ENCODE data around the gene MRPL53.
"Not testable (repeated sequence)": the region's sequence is repeated elsewhere in the genome, so short reads cannot be mapped to it uniquely, and the experiment has no call there.

The MRPL53 gene

GRCh38 chr2:74481431-74481830, 9.0 kb upstream of the MRPL53 start:
- no peak for DNase-seq

DNA sequence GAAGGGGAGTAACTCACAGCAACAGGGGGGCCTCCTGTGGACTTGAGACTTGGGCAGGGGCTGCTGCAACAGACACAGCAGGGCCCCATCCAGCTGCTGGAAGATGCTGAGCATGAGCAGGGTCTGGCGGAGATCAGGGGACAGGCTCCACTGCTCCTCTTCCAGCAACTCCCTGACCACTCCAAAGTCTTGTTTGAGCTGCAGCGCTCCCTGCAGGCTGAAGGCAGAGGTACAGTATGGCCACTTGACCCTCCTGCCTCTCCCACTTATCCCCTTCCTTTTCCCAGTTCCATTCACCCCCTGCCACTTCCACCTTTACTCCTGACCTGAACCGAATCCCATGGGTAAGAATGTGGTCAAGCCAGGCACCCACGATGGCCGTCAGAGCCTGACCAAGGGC, 2.4 kb upstream of the MRPL53 start:
- DNase-seq, result no peak

DNA sequence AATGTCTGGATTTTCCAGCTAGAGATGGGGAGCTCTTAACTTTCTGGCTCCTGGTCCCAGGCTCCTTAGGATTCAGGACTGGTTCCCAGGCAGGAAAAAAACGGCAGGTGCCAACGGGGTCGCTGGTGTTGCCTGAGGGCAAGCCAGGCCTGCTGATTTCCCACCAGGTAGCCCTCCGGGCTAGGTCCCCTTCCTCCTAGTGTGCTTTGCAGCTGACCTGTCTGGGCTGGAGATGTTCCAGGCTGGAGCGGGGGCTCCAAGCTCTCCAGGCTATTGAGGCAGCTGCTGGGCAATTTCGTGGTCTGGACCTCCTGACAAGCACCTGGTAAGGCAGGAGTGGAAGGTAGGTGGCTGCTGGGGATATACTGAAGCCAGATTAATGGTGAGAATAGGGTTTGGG, 2.0 kb upstream of the MRPL53 start:
- DNase-seq, result no peak

GRCh38 chr2:74472945-74473258, 422 bp upstream of the MRPL53 start:
- no peak for DNase-seq

DNA sequence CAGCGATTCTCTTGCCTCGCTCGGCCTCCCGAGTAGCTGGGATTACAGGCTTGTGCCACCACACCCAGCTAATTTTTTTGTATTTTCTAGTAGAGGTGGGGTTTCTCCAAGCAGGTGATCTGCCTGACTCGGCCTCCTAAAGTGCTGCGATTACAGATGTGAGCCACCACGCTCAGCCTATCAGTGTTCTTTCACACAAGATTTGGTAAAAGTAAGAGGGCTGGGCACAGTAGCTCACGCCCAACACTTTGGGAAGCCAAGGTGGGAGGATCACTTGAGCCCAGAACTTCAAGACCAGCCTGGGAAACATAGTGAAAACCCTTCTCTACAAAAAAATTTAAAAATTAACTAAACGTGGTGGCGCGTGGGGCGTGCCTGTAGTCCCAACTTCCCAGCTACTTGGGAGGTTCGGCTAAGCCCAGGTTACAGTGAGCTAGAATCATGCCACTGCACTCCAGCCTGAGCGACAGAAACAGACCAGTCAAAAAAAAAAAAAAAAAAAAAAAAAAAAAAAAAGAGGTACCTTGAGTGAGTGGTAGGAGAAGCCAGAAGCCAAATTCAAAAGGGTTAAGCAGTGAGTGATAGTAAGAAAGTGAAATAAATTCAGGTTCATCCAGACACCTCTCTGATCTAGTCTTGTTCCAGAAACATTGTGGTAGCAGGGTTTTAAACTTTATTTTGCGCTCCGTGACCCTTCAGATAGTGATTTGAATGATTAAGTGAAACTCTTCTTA, 981 bp downstream of the MRPL53 start:
- no peak for DNase-seq

DNA sequence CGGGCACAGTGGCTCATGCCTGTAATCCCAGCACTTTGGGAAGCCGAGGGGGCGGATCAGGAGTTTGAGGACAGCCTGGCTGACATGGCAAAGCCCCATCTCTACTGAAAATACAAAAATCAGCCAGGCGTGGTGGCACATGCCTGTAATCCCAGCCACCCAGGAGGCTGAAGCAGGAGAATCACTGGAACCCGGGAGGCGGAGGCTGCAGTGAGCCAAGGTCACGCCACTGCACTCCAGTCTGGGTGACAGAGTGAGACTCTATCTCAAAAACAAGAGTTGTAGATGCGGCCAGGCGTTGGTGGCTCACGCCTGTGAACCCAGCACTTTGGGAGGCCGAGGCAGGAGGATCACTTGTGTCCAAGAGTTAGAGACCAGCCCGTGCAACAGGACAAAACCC, 1.7 kb downstream of the MRPL53 start:
- not testable (repeated sequence) for DNase-seq

DNA sequence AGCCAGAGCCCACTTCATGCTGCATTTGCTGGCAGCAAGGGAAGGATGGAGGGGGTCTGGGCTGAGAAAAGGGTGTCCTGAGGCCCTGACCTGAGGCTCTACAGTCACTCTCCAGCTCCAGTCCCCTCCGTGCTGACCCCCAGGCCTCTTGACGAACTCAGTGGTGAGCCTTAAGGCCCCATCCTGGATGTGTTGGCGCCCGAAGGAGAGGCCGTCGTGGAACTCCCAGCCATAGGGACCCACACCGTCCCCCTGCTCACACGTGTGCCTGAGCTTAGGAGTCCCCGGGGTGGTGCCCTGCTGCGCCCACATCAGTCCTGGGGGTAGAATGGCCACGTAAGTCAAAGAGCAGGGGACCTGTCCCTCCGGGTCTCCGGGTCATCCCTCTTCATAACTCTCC, 8.1 kb downstream of the MRPL53 start:
- DNase-seq, result no peak

GRCh38 chr2:74462786-74463105, 9.7 kb downstream of the MRPL53 start:
- no peak for DNase-seq

GRCh38 chr2:74462054-74462785, 10.3 kb downstream of the MRPL53 start:
- no peak for DNase-seq

DNA sequence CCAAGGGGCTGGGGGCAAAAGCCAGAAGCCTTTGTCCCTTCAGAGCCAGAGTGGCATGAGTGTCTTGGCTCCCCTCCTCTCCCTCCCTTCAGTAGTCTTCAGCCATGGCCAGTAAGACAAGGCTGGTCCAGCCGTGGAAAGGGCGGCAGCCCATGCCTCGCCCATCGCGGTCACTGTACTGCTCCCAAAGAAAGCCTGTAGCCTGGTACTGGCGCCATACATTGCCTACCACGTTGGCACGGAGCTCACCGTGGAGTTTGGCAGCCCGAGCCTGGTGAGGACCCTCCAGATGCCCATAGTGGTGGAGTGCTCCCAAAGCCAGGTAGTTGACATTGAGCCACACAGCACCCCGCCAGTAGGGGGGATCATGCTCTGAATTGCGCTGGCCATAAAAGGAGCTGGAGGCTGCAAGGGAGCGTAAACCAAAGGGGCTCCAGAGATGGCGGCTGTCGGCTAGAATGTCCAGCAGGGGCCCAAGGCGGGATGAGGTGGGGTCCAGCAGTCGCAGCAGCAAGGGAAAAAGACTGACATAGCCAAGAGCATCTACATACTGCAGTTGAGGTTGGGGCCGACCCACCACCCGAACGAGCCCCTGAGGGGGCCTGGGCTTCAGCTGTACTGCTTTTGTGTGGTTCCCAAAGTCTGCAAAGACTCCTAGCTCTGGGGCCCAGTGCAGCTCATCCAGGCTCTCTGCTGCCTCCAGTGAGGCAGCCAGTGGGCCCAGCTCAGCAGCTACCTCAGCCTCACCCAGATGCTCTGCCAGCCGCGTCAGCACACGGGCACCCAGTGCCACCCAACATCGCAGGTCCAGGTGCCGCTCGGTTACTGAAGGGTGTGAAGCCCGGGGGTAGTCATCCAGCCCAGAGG, 11.1 kb downstream of the MRPL53 start:
- DNase-seq, result no peak

DNA sequence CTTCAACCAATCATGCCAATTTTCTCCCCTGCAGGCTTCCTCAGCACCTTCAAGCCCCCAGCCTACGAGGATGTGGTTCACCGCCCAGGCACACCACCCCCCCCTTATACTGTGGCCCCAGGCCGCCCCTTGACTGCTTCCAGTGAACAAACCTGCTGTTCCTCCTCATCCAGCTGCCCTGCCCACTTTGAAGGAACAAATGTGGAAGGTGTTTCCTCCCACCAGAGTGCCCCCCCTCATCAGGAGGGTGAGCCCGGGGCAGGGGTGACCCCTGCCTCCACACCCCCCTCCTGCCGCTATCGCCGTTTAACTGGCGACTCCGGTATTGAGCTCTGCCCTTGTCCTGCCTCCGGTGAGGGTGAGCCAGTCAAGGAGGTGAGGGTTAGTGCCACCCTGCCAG, 12.3 kb downstream of the MRPL53 start:
- not testable (repeated sequence) for DNase-seq

DNA sequence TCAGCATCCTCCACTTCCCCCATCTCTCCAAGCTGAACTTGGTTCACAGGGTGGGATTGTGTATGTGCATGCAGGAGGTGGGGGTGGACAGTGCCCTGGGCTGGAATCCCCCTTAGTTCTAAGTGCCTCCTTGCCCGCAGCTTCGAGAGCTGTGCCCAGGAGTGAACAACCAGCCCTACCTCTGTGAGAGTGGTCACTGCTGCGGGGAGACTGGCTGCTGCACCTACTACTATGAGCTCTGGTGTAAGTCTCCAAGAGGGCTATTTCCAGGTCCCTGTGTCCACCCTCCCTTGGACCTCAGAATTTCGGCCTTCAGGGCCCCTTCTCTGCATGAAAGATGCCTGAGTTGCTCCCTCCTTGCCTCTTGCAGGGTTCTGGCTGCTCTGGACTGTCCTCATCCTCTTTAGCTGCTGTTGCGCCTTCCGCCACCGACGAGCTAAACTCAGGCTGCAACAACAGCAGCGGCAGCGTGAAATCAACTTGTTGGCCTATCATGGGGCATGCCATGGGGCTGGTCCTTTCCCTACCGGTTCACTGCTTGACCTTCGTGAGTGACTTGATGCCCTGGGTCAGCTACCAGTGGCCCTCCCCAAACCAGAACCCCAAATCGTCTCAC, 12.9 kb downstream of the MRPL53 start:
- DNase-seq, result not testable (repeated sequence)

- DNase-seq, result no peak
Observed at GRCh38 chr2:74458938-74459363, 13.5 kb downstream of the MRPL53 start.

DNA sequence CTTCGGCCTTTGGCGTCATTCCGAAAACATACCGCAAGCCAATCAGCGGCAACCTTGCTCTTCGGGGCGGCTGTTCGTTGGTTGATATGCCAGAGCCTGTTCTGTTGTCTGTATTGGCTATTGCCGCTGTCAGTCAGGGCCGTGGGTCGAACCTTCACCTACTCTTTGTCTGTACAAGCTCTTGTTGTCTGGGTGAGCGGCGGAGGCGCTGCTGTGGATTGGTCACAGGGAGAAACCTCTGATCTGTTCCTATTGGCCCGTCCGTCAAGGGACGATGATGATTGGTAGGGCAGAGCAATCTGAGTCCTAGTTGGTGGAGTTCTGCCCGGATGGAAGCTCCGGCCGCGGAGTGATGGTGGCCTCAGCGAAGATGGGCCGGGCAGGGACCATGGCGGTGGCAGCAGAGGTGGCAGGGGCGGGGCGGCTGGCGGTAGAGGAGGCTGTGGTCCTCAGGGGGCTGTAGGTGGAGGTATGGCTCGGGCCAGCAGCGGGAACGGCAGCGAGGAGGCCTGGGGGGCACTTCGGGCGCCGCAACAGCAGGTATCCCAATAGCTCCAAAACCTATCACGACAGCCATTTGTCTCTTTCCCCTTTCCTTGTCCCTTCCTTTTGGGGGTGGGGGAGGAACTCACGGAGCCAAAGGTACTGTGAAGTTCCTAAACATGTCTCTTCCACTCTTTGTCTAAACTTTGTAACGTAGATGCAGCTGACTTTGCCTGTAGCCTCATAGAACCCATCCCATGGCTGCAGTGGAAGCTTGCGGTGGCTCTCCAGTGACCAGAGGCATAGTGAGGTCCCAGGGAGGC, 14.1 kb downstream of the MRPL53 start, which contains the start of gene WBP1:
Gene WBP1, plus strand, starts transcription at position 307 of the 806 bp plus-strand sequence. Its CDS starts 165 bp downstream, at position 472.
- peak; percentile 95 for DNase-seq

DNA sequence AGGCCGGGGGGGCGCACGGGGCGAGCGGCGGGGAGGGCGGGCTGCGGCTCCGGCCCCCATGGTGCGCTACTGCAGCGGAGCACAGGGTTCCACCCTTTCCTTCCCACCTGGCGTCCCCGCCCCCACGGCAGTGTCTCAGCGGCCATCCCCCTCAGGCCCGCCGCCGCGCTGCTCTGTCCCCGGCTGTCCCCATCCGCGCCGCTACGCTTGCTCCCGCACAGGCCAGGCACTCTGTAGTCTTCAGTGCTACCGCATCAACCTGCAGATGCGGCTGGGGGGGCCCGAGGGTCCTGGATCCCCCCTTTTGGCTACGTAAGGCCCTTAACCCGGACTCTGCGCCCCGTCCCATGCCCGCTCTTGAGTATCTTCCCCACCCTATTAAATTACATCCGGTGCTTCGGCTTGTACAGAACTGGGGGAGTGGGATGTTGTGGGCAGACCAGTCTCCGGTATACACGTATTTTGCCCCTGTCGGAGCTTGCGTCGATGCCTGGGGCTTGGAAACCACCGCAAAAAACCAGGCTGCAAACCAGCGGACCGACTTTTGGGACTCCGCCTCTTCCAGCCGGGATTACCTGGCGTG, 14.8 kb downstream of the MRPL53 start:
- DNase-seq, result peak; percentile 91

DNA sequence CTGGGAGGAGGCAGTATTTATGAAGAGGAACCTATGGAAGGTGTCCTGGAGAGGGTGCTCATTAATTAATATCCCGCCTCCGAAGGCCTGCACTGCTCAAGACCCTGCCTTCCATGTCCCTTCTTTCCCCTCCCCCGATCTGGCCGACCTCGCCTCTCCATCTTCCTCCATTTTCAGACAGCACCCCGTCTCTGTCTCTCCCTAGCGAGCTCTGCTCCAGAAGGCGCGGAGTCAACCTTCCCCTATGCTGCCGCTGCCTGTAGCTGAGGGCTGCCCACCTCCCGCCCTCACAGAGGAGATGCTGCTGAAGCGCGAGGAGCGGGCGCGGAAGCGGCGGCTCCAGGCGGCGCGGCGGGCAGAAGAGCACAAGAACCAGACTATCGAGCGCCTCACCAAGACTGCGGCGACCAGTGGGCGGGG, 15.3 kb downstream of the MRPL53 start:
- DNase-seq, result no peak

- DNase-seq, result peak; percentile 97
Observed at GRCh38 chr2:74454654-74455511, 17.6 kb downstream of the MRPL53 start, which contains the start of gene INO80B. TSS of gene INO80B (plus strand) at chr2:74455087. CDS start at chr2:74455117, 30 bp downstream.

DNA sequence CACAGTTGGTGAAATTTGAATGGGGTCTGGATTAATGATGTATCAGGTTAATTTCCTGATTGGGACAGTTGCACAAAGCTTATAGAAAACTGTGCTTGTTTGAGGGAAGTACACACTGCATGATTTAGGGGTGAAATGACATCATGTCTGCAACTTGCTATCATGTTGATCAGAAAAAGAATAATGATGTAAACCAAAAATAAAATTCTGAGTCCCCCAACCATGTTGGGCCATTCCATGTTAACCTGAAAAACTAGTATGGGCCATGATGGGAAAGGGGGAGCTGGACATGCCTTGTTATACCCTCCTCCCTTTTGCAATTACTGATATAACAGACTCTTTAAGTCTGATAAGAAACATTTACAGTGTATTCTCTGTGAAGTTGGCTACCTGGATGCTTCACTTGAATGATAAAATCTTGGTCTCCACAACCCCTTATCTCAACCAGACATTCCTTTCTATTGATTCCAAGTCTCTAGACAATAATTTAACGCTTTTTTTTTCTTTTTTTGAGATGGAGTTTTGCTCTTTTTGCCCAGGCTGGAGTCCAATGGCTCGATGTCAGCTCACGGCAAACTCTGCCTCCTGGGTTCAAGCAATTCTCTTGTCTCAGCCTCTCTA, 21.8 kb downstream of the MRPL53 start:
- DNase-seq, result no peak

DNA sequence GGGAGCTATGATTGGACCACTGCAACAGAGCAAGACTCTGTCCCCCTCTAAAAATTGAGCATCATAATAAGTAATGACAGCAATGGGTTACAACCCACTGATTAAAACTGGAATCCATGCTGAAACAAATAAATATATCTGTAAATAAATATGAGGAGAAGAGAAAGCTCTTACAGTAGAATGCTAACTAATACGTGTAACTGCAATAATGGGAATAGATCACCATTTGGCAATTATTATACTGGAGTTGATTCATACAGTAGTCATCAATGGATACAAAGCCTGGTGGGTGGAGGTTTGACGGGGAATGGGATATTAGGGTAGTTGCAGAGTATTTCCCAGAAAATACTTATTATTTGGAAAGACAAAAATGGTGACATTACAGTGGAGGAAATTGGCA, 23.7 kb downstream of the MRPL53 start:
- DNase-seq, result no peak

Measured in activated CD8-positive, alpha-beta memory T cell treated with anti-CD3 and anti-CD28 coated beads, Interleukin-2, amount 50 U/mL, for 48 hours (primary cell).